MM.1S (cell line): ENCODE results near the gene SLC22A17.

ENCODE experiments used
- DNase-seq: peaks from one replicate; pipeline ENCODE4 v3.0.0-alpha.2; 2015
- H2AFZ ChIP-seq: fragments of 300-600 bp; sonication (generic); 2 replicates; pipeline ENCODE4 v1.6.0; 2016; ENCODE audit warnings: antibody characterized with exemption, low read length
- H3F3A ChIP-seq: fragments of 300-600 bp; sonication (generic); 2 replicates; pipeline ENCODE4 v1.6.1; 2016; ENCODE audit warnings: mild to moderate bottlenecking, antibody characterized with exemption, low read length, moderate library complexity, mixed read lengths; ENCODE audit not compliant: insufficient read depth
- H3K27ac ChIP-seq: fragments of 300-600 bp; sonication (generic); 2 replicates; pipeline ENCODE4 v1.5.1; 2016; ENCODE audit warnings: mild to moderate bottlenecking, low read length
- H3K27me3 ChIP-seq: fragments of 300-600 bp; sonication (generic); replicated peaks from 2 replicates; pipeline ENCODE4 v1.6.0; 2016; ENCODE audit warnings: low read length; ENCODE audit not compliant: insufficient read depth
- H3K36me3 ChIP-seq: fragments of 300-600 bp; sonication (generic); replicated peaks from 2 replicates; pipeline ENCODE4 v1.6.1; 2016; ENCODE audit warnings: mild to moderate bottlenecking, low read length, mixed read lengths; ENCODE audit not compliant: insufficient read depth
- H3K4me1 ChIP-seq: fragments of 300-600 bp; sonication (generic); 2 replicates; pipeline ENCODE4 v1.6.1; 2016; ENCODE audit warnings: low read length, mixed read lengths
- H3K4me2 ChIP-seq: fragments of 300-600 bp; sonication (generic); 2 replicates; pipeline ENCODE4 v1.6.0; 2016; ENCODE audit warnings: low read depth, low read length
- H3K4me3 ChIP-seq: fragments of 300-600 bp; sonication (generic); 2 replicates; pipeline ENCODE4 v1.5.1; 2016; ENCODE audit warnings: low read length, mixed read lengths
- H3K79me2 ChIP-seq: fragments of 300-600 bp; sonication (generic); 2 replicates; pipeline ENCODE4 v1.6.1; 2016; ENCODE audit warnings: mixed run types, low read length, mixed read lengths
- H3K9ac ChIP-seq: fragments of 300-600 bp; sonication (generic); 2 replicates; pipeline ENCODE4 v1.6.1; 2016; ENCODE audit warnings: low read length, mixed read lengths
- H3K9me2 ChIP-seq: fragments of 300-600 bp; sonication (generic); replicated peaks from 2 replicates; pipeline ENCODE4 v1.6.1; 2016; ENCODE audit warnings: mild to moderate bottlenecking, low read length, mixed read lengths; ENCODE audit not compliant: insufficient read depth
- H3K9me3 ChIP-seq: fragments of 300-600 bp; sonication (generic); replicated peaks from 2 replicates; pipeline ENCODE4 v1.6.1; 2016; ENCODE audit warnings: mild to moderate bottlenecking, low read length, mixed read lengths; ENCODE audit not compliant: insufficient read depth
- H4K20me1 ChIP-seq: fragments of 300-600 bp; sonication (generic); 2 replicates; pipeline ENCODE4 v1.6.1; 2016; ENCODE audit warnings: mild to moderate bottlenecking, low read length, moderate library complexity, mixed read lengths; ENCODE audit not compliant: insufficient read depth
- CTCF ChIP-seq: fragments of 300-600 bp; sonication (generic); IDR thresholded peaks from 2 replicates; pipeline ENCODE4 v1.5.1; 2016; ENCODE audit warnings: antibody characterized with exemption, low read length, mixed read lengths
- EZH2 ChIP-seq: fragments of 300-600 bp; sonication (generic); optimal IDR thresholded peaks from 2 replicates; pipeline ENCODE3; 2017; ENCODE audit warnings: low read depth, mild to moderate bottlenecking, antibody characterized with exemption, low read length, mixed read lengths
- EZH2phosphoT487 ChIP-seq: fragments of 300-600 bp; sonication (generic); IDR thresholded peaks from 2 replicates; pipeline ENCODE4 v1.6.1; 2018; ENCODE audit warnings: antibody characterized with exemption, low read length

The SLC22A17 gene

GRCh38 chr14:23347406-23348296 lies 5.0 kb downstream of the SLC22A17 start:
- Histone ChIP-seq H4K20me1 (no peaks in the 10 kb centered on the region), H3K27ac (no peak overlapping the region), H3K4me2 (no peak overlapping the region), H3K4me1 (no peaks in the 10 kb centered on the region), H3K36me3 (no peaks in the 10 kb centered on the region), H3K4me3 (no peak overlapping the region), H3K9ac (no peak overlapping the region), H3K9me2 (no peaks in the 10 kb centered on the region), H3K79me2 (no peaks in the 10 kb centered on the region), H3F3A (no peaks in the 10 kb centered on the region), H2AFZ (no peak overlapping the region), H3K9me3 (no peaks in the 10 kb centered on the region), H3K27me3 (peaks cover 5% of the 10 kb centered on the region)
- TF ChIP-seq EZH2phosphoT487 (no peak), CTCF (no peak), EZH2 (no peak)
- DNase-seq: no peak

GRCh38 chr14:23346693-23347405 lies 5.8 kb downstream of the SLC22A17 start:
- H3K9ac ChIP-seq: no peak overlapping the region

GRCh38 chr14:23345987-23346692 lies 6.5 kb downstream of the SLC22A17 start:
- TF ChIP-seq EZH2: no peak
- no peak for TF ChIP-seq CTCF
- TF ChIP-seq EZH2phosphoT487: no peak
- Histone ChIP-seq H3K27me3 (no peaks in the 10 kb centered on the region; the same call in 1 of the 2 replicates), H3K4me2 (no peak overlapping the region), H3K9ac (no peak overlapping the region), H3K4me1 (no peaks in the 10 kb centered on the region), H2AFZ (no peak overlapping the region), H3K9me2 (no peaks in the 10 kb centered on the region), H4K20me1 (no peaks in the 10 kb centered on the region), H3K79me2 (no peaks in the 10 kb centered on the region), H3K4me3 (no peak overlapping the region), H3K36me3 (no peaks in the 10 kb centered on the region), H3K27ac (no peak overlapping the region), H3F3A (no peaks in the 10 kb centered on the region), H3K9me3 (no peaks in the 10 kb centered on the region)
- DNase-seq: no peak

More at GRCh38 chr14:23346693-23347405, 5.8 kb downstream of the SLC22A17 start:
- Histone ChIP-seq H3K4me2 (no peak overlapping the region), H3K27ac (no peak overlapping the region), H3K27me3 (peaks cover 3% of the 10 kb centered on the region), H3K79me2 (no peaks in the 10 kb centered on the region), H2AFZ (no peak overlapping the region), H3K9me2 (no peaks in the 10 kb centered on the region), H3K36me3 (no peaks in the 10 kb centered on the region), H3K9me3 (no peaks in the 10 kb centered on the region), H3K4me3 (no peak overlapping the region), H3K4me1 (no peaks in the 10 kb centered on the region), H4K20me1 (no peaks in the 10 kb centered on the region), H3F3A (no peaks in the 10 kb centered on the region)
- no peak for DNase-seq
- TF ChIP-seq EZH2: no peak
- TF ChIP-seq EZH2phosphoT487: no peak
- TF ChIP-seq CTCF: no peak
